GM19463 (cell line): ENCODE data around the gene AGR2.

Experiments used
- ATAC-seq: cut with Tn5 transposase; IDR thresholded peaks from one replicate; pipeline ENCODE4 v1.9.1; 2021; ENCODE audit warnings: mild to moderate bottlenecking, moderate library complexity; ENCODE audit not compliant: unreplicated experiment

AGR2 gene

GRCh38 chr7:16813232-16813616, 8.4 kb upstream of the AGR2 start:
- ATAC-seq, result no peak

GRCh38 chr7:16812542-16813231, 7.9 kb upstream of the AGR2 start:
- no peak for ATAC-seq

- ATAC-seq, result no peak
These were observed 6.8 kb upstream of the AGR2 start for GRCh38 chr7:16811551-16811950.

- no peak for ATAC-seq
These were observed 5.8 kb upstream of the AGR2 start for GRCh38 chr7:16810573-16810972.

GRCh38 chr7:16810112-16810511, 5.3 kb upstream of the AGR2 start:
- no peak for ATAC-seq

GRCh38 chr7:16805441-16805840, 642 bp upstream of the AGR2 start:
- no peak for ATAC-seq

- ATAC-seq, result no peak
These were observed 722 bp downstream of the AGR2 start for GRCh38 chr7:16803881-16804673.

GRCh38 chr7:16803125-16803524, 1.7 kb downstream of the AGR2 start:
- ATAC-seq, result no peak

GRCh38 chr7:16801579-16801978, 3.2 kb downstream of the AGR2 start:
- no peak for ATAC-seq

- ATAC-seq, result no peak
These were observed 3.7 kb downstream of the AGR2 start for GRCh38 chr7:16801111-16801542.

- ATAC-seq, result no peak
These were observed 9.2 kb downstream of the AGR2 start for GRCh38 chr7:16795624-16796023.

- ATAC-seq, result no peak
These were observed 9.8 kb downstream of the AGR2 start for GRCh38 chr7:16794986-16795385.

- ATAC-seq, result no peak
These were observed 12.7 kb downstream of the AGR2 start for GRCh38 chr7:16791905-16792698.

GRCh38 chr7:16791071-16791470, 13.7 kb downstream of the AGR2 start:
- ATAC-seq, result no peak

GRCh38 chr7:16787127-16787526, 17.7 kb downstream of the AGR2 start:
- no peak for ATAC-seq

GRCh38 chr7:16786257-16786656, 18.5 kb downstream of the AGR2 start:
- no peak for ATAC-seq

GRCh38 chr7:16785846-16786245, 19.0 kb downstream of the AGR2 start:
- no peak for ATAC-seq

- no peak for ATAC-seq
These were observed 19.5 kb downstream of the AGR2 start for GRCh38 chr7:16785321-16785720.

- ATAC-seq, result no peak
These were observed 24.2 kb downstream of the AGR2 start for GRCh38 chr7:16780596-16780995.

- no peak for ATAC-seq
These were observed 25.7 kb downstream of the AGR2 start for GRCh38 chr7:16779051-16779450.

GRCh38 chr7:16778476-16778875, 26.3 kb downstream of the AGR2 start:
- ATAC-seq, result no peak

GRCh38 chr7:16776053-16776452, 28.7 kb downstream of the AGR2 start:
- no peak for ATAC-seq
